Liver (tissue), 3 donors: ENCODE data around the gene TMEM89.

Experiments
- EGR1 ChIP-seq, 2 donors: IDR thresholded peaks; 2 replicates each; pipeline ENCODE4 v1.6.1; 2016 to 2018; ENCODE audit warnings: antibody characterized with exemption in 2 of 2, low read depth in 2 of 2
- FOXA1 ChIP-seq: IDR thresholded peaks from 2 replicates; pipeline ENCODE4 v1.6.1; 2016; ENCODE audit warnings: antibody characterized with exemption
- FOXA2 ChIP-seq: IDR thresholded peaks from 2 replicates; pipeline ENCODE4 v1.6.1; 2016; ENCODE audit warnings: antibody characterized with exemption
- GABPA ChIP-seq, 2 donors: IDR thresholded peaks in 1 of 2; conservative IDR thresholded peaks in 1 of 2; 2 replicates each; pipeline ENCODE4 v1.6.1; 2016; ENCODE audit warnings: antibody characterized with exemption in 2 of 2, mild to moderate bottlenecking in 1 of 2, moderate library complexity in 1 of 2
- HNF4A ChIP-seq, 2 donors: conservative IDR thresholded peaks; 2 replicates each; pipeline ENCODE4 v1.6.1; 2016; ENCODE audit warnings: antibody characterized with exemption in 2 of 2, mild to moderate bottlenecking in 2 of 2
- HNF4G ChIP-seq: IDR thresholded peaks from 2 replicates; pipeline ENCODE4 v1.6.1; 2016; ENCODE audit warnings: antibody characterized with exemption
- JUND ChIP-seq, 2 donors: IDR thresholded peaks; 2 replicates each; pipeline ENCODE4 v1.6.1; 2016; ENCODE audit warnings: antibody characterized with exemption in 2 of 2
- NR2F2 ChIP-seq: IDR thresholded peaks from 2 replicates; pipeline ENCODE4 v1.6.1; 2016; ENCODE audit warnings: antibody characterized with exemption
- RAD21 ChIP-seq, 2 donors: IDR thresholded peaks; 2 replicates each; pipeline ENCODE4 v1.6.1; 2016; ENCODE audit warnings: antibody characterized with exemption in 2 of 2, mild to moderate bottlenecking in 2 of 2
- TAF1 ChIP-seq: conservative IDR thresholded peaks from 2 replicates; pipeline ENCODE4 v1.6.1; 2016; ENCODE audit warnings: antibody characterized with exemption, mild to moderate bottlenecking
- YY1 ChIP-seq: IDR thresholded peaks from 2 replicates; pipeline ENCODE4 v1.6.1; 2016; ENCODE audit warnings: antibody characterized with exemption, mild to moderate bottlenecking
- TF ChIP-seq, protein P1 (sequence below): fragments of 150-350 bp; IDR thresholded peaks from 2 replicates; pipeline ENCODE4 v1.5.1; 2017; ENCODE audit warnings: improper control_type of control experiment, low read depth, low read length; ENCODE audit not compliant: missing input control
- TF ChIP-seq, protein P2 (sequence below): IDR thresholded peaks from 2 replicates; pipeline ENCODE4 v1.6.1; 2016; ENCODE audit warnings: antibody characterized with exemption, mild to moderate bottlenecking
- TF ChIP-seq, protein P3 (sequence below): IDR thresholded peaks from 2 replicates; pipeline ENCODE4 v1.6.1; 2016; ENCODE audit warnings: antibody characterized with exemption
- donor health status: healthy.
- donor health status: healthy.

DNA sequence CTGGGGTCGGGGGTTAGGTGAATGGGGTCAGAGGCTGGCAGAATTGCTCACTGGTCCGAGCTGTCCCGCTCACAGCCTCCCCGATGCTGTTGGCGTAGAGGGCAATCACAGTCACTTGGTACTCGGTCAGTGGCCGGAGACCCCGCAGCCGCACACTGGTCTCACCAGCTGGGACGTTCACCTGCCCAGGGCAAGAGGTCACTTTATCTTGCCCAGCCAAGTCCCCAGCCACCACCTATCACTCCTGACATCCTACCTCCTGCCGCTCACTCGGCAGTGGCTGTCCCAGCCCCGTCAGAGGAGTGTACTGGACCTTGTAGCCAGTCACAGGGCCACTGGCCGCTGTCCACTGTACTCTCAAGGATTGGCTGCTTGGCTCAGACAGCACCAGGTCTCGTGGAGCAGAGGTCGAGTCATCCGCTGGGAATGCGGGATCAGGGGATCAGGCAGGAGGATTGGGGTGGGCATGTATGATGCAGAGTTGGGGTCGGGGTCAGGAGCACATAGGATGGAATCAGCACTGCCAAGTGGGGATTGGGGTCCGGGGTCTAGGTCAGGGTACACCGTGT lies 29.0 kb downstream of the TMEM89 start:
- TF ChIP-seq, protein P1, sequence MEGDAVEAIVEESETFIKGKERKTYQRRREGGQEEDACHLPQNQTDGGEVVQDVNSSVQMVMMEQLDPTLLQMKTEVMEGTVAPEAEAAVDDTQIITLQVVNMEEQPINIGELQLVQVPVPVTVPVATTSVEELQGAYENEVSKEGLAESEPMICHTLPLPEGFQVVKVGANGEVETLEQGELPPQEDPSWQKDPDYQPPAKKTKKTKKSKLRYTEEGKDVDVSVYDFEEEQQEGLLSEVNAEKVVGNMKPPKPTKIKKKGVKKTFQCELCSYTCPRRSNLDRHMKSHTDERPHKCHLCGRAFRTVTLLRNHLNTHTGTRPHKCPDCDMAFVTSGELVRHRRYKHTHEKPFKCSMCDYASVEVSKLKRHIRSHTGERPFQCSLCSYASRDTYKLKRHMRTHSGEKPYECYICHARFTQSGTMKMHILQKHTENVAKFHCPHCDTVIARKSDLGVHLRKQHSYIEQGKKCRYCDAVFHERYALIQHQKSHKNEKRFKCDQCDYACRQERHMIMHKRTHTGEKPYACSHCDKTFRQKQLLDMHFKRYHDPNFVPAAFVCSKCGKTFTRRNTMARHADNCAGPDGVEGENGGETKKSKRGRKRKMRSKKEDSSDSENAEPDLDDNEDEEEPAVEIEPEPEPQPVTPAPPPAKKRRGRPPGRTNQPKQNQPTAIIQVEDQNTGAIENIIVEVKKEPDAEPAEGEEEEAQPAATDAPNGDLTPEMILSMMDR = no peak
- no peak for TF ChIP-seq YY1
- TF ChIP-seq GABPA (IDR thresholded peaks at IDR 0.05 in 1 of 2, conservative IDR thresholded peaks at IDR 0.05 in 1 of 2) = no peak
- no peak for TF ChIP-seq EGR1 (IDR thresholded peaks at IDR 0.05; ENCODE audit: low read depth in 2 of 2)
- TF ChIP-seq RAD21 (IDR thresholded peaks at IDR 0.05) = no peak
- no peak for TF ChIP-seq HNF4G
- TF ChIP-seq TAF1 = no peak
- TF ChIP-seq, protein P2, sequence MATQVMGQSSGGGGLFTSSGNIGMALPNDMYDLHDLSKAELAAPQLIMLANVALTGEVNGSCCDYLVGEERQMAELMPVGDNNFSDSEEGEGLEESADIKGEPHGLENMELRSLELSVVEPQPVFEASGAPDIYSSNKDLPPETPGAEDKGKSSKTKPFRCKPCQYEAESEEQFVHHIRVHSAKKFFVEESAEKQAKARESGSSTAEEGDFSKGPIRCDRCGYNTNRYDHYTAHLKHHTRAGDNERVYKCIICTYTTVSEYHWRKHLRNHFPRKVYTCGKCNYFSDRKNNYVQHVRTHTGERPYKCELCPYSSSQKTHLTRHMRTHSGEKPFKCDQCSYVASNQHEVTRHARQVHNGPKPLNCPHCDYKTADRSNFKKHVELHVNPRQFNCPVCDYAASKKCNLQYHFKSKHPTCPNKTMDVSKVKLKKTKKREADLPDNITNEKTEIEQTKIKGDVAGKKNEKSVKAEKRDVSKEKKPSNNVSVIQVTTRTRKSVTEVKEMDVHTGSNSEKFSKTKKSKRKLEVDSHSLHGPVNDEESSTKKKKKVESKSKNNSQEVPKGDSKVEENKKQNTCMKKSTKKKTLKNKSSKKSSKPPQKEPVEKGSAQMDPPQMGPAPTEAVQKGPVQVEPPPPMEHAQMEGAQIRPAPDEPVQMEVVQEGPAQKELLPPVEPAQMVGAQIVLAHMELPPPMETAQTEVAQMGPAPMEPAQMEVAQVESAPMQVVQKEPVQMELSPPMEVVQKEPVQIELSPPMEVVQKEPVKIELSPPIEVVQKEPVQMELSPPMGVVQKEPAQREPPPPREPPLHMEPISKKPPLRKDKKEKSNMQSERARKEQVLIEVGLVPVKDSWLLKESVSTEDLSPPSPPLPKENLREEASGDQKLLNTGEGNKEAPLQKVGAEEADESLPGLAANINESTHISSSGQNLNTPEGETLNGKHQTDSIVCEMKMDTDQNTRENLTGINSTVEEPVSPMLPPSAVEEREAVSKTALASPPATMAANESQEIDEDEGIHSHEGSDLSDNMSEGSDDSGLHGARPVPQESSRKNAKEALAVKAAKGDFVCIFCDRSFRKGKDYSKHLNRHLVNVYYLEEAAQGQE = no peak
- TF ChIP-seq, protein P3, sequence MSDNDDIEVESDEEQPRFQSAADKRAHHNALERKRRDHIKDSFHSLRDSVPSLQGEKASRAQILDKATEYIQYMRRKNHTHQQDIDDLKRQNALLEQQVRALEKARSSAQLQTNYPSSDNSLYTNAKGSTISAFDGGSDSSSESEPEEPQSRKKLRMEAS = no peak
- no peak for TF ChIP-seq FOXA1
- TF ChIP-seq JUND (IDR thresholded peaks at IDR 0.05) = no peak
- TF ChIP-seq HNF4A (conservative IDR thresholded peaks at IDR 0.05) = no peak
- no peak for TF ChIP-seq FOXA2
- no peak for TF ChIP-seq NR2F2
